22Rv1 (cell line): ENCODE results near the gene PACRG.

Experiments used
- CTCF ChIP-seq: fragments of 450-650 bp; IDR thresholded peaks from 2 replicates; pipeline ENCODE4 v1.5.1; 2017; ENCODE audit warnings: mild to moderate bottlenecking
- ZFX ChIP-seq: fragments of 450-650 bp; IDR thresholded peaks from 2 replicates; pipeline ENCODE4 v1.6.1; 2017; ENCODE audit warnings: antibody characterized with exemption, borderline replicate concordance

GRCh38 chr6:162943369-162943768 lies 215.6 kb downstream of the PACRG start:
- no peak for TF ChIP-seq CTCF
- no peak for TF ChIP-seq ZFX
